GM18867 (cell line): ENCODE data around the gene HARBI1.
"Not testable (repeated sequence)": the region's sequence is repeated elsewhere in the genome, so short reads cannot be mapped to it uniquely, and the experiment has no call there.

Experiments
- ATAC-seq: cut with Tn5 transposase; IDR thresholded peaks from one replicate; pipeline ENCODE4 v1.9.1; 2021; ENCODE audit warnings: mild to moderate bottlenecking, moderate library complexity; ENCODE audit not compliant: unreplicated experiment

HARBI1 gene

DNA sequence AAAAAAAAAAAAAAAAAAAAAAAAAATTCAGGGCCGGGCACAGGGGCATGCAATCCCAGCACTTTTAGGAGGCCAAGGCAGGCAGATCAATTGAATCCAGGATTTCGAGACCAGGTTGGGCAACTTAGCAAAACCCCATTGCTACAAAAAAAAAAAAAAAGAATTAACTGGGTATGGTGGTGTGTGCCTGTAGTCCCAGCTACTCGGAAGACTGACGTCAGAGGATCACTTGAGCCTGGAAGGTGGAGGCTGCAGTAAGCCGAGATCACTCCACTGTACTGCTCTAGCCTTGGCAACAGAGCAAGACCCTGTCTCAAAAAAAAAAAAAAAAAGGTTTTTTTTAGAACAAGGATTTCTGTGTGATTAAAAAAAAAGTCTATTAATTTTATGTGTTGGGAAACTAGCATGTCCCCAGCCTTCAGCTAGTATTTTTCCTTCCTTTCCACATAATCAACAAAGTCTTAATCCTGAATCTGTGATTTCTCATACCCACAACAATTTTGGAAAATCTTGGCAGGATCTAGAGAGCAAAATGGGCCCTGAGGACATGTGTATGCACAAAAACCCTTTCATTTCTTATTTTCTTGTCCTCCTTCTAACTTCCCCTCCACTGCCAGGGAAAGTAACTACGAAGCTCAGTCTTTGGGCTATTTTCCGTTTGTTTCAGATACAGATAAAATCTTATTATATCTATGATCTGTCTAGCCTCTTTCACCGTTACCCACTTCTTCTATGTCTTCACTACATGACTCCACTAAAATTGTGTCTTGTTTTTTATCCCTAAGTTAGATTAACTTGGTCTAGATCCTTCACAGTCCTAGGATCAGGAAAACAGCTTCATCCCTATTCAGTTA, 17.5 kb downstream of the HARBI1 start:
- no peak for ATAC-seq

- no peak for ATAC-seq
These were observed 19.3 kb downstream of the HARBI1 start for GRCh38 chr11:46597609-46598219.

DNA sequence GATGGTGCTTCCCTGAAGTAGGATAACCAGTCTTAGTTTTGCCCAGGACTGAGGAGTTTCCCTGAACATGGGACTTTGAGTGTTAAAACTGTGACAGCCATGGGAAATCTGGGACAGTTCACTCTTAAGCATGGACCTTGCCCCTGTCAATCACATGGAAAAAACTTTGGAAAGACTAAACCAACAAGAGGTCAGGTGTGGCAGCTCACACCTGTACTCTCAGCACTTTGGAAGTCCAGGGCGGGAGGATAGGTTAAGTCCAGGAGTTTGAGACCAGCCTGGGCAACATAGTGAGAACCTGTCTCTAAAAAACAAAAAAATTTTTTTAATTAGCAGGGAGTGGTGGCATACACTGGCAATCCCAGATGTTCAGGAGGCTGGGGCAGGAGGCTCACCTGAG, 19.9 kb downstream of the HARBI1 start:
- ATAC-seq = no peak

DNA sequence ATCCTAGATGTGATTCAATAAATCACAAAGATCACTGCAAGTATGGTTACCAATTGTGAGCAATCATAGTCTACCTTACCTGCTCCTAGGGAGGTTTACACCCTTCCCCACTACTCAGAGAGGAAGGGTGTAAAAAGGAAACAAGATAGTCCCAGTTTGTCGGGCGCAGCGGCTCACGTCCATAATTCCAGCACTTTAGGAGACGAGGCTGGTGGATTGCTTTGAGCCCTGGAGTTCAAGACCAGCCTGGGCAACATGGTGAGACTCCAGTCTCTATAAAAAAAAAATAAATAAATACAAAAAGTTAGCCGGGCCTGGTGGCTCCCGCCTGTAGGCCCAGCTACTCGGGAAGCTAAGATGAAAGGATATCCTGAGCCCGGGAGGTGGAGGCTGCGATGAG, 22.2 kb downstream of the HARBI1 start:
- ATAC-seq = no peak

DNA sequence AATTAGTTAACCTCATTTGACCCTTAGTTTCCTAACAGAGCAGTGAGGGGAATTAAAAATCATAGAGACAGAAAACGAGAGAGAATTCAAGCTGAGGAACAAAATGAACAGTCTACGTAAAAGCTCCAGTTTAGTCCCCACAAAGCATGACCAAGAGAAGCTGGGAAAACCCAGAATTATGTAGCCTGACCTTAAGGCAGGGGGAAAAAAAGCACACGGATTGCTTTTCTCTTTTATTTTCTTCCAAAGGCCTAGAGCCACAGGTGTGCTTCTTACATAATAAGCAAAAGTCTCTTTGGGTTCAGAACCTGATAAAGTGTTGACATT, 22.7 kb downstream of the HARBI1 start:
- ATAC-seq = no peak

DNA sequence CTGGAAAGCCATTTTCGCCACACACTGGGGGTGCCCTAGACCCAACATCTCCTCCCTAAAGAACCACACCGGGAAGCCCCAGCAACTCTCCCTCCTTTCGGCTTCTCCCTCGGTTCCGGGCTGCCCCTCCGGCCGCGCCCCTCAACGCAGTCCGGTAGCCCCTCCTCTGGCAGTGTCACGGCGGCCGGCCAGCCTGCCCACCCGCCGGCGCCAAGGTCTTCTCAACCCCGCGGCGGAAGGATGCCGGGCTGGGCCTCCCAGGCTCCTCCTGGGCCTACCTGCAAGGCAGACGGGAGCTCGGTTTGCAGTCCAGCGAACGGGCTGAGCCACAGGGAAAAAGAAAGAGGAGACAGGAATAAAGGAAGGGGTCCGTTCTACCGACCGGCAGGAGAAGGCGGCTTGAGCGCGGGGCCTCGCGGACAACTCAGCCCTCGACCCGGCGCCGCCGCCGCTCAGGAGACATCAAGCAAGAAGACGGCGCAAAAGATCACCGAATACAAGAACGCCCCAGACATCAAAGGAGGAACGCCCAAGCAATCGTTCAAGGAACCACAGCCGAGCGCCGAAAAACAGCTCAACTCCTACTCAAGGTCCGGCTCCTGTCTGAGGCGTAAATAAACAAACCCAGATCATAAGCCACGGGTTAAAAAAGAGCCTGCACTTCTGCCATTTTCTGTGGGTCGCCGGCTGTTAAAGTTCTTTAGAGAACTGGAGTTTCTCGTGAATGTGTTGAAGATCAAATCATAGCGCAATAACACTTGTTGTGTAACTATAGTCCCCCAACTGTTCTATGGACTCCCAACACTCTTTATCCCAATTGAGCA, 23.3 kb downstream of the HARBI1 start, which contains the start of gene AMBRA1:
AMBRA1 (minus strand) TSS at position 474 of the 824 bp plus-strand sequence. CDS start 45,643 bp downstream, outside the sequence.
- ATAC-seq = peak; percentile 86

DNA sequence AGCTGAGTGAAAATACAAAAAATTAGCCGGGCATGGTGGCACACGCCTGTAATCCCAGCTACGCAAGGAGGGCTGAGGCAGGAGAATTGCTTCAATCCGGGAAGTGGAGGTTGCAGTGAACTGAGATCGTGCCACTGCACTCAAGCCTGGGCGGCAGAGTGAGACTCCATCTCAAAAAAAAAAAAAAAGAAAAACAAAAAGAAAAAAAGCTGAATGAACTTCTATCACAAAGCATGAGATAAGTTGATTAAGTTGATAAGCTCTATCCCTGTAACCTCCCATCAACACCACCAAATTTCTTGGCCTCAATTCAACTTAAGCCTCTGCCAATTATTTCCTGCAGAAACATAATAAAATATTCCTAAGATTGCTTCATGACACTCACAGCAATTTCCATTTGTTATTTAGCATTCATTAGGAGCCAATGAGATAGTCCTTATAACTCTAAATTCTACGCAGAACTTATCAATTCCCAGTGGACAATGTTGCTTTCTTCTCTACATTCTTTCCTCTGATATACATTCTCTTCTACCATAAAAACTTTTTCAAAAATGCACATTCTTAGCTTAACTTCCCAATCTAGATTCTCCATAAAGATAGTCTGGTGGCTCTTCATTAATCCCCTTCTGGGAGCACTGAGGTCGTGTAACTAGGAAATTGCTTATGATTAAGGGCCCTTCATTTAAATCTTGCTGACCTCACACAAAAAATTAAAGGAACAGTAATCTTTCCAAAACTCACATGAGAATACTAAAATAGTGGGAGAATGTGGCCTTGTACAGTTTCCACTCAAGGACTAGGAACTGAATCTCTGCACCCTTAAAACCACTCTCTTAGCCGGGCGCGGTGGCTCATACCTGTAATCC, 26.1 kb downstream of the HARBI1 start:
- ATAC-seq = no peak

DNA sequence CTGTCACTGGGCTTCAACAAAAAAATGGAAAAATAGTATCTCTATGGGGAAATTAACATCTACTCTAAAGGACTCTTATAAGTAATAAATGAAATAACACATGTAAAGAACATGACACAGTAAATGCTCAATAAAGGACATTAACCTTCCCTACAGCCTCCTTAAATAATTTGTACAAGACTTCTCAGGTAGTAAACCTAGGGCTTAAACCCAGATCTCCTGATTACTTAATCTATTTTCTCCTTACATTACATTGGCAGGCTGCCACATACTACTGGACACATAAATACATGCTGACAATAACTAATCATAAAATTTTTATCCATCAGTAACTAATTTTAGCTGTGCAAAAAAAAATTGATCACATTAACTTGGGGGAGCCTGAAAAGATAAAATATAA, 28.1 kb downstream of the HARBI1 start:
- no peak for ATAC-seq

DNA sequence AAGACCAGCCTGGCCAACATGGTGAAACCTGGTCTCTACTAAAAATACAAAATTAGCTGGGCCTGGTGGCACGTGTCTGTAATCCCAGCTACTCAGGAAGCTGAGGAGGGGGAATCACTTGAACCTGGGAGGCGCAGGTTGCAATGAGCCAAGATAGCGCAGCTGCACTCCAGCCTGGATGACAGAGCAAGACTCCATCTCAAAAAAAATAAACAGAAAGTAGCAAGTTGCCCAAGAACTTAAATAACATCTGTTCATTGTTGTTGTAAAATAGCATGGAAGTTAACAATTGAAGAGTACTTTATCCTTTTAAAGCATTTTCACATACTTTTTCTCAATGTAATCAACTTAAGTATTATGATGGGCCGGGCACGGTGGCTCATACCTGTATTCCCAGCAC, 28.9 kb downstream of the HARBI1 start:
- no peak for ATAC-seq

DNA sequence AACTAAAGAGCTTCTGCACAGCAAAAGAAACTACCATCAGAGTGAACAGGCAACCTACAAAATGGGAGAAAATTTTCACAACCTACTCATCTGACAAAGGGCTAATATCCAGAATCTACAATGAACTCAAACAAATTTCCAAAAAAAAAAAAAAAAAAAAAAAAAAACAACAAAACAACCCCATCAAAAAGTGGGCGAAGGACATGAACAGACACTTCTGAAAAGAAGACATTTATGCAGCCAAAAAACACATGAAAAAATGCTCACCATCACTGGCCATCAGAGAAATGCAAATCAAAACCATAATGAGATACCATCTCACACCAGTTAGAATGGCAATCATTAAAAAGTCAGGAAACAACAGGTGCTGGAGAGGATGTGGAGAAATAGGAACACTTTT, 33.5 kb downstream of the HARBI1 start:
- not testable (repeated sequence) for ATAC-seq

DNA sequence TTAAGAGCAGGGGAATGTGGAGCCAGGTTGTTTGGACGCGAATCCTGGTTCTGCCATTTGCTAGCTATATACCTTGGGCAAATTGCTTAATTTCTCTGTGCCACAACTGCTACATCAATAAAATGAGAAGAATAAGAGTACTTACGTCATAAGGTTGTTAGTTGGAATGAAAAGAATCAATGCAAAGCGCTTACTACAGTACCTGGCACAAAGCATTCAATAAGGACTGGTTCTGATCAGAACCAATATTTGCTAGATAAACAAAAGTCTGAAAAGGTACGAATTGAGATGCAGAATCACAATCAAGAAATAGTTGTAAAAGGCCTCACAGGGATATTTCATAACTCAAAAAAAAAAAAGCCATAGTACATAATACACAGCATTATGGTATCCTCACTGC, 34.4 kb downstream of the HARBI1 start:
- no peak for ATAC-seq

DNA sequence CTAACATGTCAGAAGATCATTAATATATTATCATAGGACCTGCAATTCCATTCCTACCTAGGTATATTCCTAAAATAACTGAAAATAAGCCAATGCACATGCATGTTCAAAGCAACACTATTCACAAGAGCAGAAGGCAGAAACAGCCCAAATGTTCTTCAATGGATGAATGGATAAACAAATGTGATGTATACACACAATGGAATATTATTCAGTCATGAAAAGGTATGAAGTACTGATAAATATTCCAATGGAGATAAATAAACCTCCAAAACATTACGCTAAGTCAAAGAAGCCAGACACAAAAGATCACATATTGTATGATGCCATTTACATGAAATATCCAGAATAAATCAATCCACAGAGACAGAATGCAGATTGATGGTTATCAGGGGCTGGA, 40.0 kb downstream of the HARBI1 start:
- no peak for ATAC-seq

GRCh38 chr11:46574656-46575055, 42.4 kb downstream of the HARBI1 start:
- ATAC-seq = no peak

DNA sequence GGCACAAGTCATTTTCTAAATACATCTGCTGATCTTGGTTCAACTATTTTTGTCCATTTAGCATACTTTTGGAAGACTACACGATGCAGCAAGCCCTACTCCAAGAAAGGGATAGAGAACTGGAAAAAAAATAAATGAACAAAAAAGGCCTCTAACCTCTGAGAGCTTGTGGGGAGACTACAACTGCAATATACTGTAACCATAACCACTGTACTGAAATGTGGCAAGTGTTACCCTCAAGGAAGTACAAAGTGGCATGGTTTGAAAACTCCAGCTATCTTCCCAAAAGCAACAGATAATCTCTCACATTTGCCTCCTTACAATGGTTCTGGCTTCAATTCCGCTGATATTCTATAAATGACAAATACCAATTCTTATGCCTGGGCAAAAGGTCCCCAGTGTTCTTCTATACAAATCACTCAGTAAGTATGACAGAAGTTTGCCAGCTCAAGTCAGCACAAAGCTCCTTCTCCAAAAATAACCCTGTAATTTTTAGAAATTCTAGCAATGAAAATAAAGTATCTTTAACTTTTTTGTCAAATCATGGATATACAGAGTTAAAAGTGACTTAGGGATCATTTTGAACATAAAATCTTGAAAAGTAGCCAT, 46.1 kb downstream of the HARBI1 start:
- ATAC-seq = no peak

- ATAC-seq = no peak
These were observed 51.7 kb downstream of the HARBI1 start for GRCh38 chr11:46565232-46565840.

- ATAC-seq = no peak
These were observed 52.6 kb downstream of the HARBI1 start for GRCh38 chr11:46564459-46564858.

- no peak for ATAC-seq
These were observed 54.5 kb downstream of the HARBI1 start for GRCh38 chr11:46562527-46562926.

GRCh38 chr11:46560300-46560991, 56.6 kb downstream of the HARBI1 start:
- ATAC-seq = peak; percentile 60

DNA sequence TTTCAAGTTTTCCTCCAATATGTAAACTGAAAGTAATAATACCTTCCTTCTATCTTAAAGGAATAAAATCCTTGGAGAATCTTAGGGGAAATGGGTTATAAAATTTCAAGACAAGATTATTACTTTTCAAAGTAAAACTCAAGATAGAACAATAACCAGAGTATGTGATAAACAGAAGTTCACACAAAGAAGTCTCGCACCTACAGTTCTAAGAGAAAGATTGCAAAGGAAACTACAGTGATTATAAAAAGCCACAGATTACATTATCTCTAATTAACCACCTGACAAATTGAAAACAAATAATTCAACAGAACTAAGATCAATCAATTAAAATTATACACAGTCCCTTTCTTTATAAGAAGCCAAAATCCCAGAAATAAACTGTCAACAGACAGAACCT, 57.2 kb downstream of the HARBI1 start:
- ATAC-seq = no peak
